Measurements from ENCODE around the gene VPS13D.

The VPS13D gene

DNA sequence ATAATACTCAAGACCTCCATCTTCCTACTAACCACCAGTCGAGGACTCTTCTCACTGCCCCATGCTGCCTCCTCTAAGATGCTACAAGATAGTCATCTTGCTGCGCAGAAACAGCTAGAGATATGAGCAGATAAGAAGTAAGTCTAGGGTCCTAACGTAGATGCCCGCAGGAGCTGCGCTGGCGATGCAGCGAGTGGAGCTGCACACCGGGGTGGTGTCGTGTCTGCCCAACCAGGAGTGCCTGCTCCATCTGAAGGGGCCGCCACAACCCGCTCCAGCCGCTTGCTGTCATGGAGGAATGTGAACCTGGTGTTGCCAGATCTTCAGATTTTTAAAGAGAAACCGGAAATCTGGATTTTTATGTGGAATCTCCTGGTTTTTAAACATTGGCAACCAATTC is 175.1 kb downstream of the VPS13D start:
- DNase-seq: no peak

DNA sequence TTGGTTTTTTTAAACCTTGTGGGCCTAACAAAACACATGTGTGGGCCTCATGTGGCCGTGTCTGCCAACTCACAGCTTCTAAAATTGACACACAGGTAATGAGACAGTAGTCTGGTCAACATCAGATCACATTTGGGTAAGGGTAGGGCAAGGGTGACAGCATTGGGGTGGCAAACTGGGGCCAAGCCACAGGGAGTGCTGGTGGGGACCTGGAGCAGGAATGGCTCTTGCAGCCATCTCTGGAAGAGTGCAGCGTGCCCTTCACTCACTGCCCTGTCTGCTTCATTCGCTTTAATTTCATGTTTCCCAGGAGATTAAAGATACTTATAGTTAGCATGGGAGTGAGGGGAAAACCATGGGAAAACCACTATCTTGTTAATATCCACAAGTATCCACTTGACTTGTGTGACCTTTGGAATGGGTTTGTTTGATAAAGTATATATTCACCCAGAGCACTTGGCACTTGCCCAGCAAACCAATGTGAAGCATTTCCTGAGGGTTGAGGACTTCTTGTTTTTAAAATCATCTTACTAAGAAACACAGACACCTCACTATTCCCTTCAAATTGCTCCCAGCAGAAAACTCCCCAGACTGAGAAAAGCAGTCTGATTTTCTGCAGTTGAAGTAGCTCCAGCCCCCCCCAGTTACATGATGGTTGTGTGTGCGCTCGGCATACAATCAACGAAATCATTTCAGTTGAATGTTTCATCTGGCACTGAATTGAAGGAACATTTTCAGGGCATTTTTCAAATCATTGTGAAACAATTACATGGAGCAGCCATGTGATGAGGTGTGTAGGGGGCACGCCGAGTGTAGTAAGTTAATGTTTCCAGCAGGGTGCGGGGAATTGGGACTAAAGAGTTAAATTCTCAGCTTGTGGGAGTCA is 175.7 kb downstream of the VPS13D start:
- DNase-seq: no peak

DNA sequence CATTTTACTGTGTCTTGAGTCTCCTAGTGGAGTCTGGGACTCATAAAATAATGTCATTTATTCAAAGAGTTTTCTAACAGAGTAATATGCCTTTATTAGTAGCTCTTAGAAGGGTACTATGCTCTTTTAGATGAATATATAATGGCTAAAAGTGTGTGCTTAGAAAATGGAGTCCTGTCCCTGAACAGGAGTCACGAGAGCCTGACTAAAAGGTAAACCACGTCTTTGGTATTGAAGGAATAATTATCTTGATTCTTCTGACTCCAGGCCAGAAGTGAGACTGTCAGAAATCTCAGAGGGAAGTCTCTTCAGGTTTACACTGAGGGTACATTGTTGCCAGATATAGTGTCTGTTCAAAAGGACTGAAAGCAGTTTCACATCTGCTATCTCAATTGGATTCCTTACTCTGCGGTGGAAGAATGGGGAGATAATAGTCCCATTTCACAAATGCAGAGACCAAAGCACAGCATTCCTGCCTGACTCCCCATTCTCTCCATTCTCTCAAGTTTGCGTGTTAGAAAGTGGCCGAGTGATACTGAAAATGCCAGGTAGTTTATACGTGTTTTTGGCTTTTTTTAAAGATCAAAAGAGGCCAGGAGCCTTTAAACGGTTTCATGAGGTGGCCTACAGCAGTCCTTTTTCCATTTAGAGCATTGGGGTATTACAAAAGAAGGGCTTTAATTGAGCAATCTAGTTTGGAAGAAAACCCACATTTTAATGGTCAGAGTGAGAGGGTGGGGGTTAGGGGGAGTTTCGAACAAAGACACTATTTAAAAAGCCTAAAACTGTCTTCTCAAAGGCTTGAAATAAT is 176.6 kb downstream of the VPS13D start:
- peak in 1 of 58 donors; percentile 8 for DNase-seq

DNA sequence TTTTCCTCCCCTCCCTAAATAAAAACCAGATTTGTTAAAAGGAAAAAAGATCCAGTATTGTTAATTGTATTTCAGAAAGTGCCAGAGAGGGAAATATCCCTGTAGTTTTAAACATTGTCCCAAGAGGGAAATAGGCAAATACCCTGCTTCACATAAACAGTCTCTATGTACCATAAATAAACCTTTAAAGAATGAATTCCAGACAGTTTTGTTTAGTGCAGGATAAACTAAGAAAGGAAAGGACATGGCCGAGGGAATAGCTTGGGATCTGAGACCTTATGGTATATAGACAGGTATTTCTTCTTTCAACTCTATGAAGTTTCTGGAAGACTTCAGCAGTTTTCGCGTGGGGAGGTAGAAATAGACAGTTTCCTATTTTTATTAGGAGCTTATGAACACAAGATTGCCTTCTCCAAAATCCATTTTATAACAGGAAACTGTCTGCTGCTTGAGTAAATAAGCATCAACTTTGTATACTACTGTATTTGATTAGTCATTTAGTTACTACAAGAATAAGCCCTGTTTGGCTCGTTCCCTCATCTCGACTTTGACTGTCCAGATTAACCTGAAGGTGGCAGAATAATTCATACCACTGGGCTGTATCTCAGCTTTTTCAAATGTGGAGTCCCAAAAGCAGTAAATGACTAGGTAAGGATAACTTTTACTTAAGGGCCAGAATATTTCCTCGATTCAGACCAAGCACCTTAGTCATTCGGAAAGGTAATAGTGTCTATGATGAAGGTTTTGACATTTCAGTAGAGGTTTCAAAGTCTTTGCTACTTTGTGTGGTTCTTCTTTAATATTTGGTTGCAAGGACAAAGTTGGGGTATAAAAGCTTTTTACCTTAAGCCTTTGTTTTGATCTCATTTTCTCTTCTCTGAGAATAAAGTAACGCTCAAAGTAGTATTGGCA is 177.5 kb downstream of the VPS13D start:
- DNase-seq: peak in 1 of 58 donors; percentile 34

DNA sequence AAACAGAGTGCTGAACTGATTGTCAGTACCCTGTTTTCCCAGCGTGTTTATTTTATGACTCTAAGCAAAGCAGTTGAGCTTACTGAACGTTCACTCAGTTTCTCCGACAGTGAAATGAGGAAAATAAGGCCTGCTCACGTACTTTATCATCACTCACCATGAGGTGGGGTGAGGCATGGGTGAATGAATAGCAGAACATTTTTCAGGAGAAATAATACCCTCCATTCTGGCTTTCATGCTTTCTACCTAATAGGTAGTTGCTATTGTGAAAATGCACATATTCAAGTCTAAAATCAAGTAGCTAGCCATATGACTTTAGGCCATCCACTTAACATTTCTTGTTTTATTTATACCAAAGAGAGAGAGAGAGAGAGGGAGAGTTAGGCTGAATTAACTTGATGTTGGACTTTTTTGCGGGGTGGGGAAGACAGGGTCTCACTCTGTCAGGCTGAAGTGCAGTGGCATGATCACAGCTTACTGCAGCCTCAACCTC is 178.2 kb downstream of the VPS13D start:
- DNase-seq: no peak

DNA sequence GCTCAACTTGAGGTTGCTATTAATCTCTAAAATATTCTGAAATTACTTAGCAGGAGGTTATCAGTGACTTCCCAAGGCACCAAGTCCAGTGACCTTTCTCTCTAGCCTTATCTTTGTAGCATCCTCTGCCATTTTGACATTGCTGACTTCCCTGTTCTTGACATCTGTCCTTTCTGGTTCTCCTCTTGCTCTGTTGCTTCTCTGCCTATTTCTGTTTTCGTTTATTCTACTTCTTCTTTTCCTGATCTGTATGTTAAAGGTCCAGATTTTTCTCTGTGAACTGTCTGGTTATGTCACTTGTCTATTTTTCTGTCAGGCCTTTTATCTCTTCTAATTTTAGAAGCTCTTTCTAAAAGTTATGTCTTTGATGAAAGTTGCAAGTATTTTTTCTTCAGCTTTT is 178.8 kb downstream of the VPS13D start:
- no peak for DNase-seq

- peak in 2 of 58 donors; percentile 15 to 29 for DNase-seq
These were observed 179.9 kb downstream of the VPS13D start for GRCh38 chr1:12409681-12410080.

DNA sequence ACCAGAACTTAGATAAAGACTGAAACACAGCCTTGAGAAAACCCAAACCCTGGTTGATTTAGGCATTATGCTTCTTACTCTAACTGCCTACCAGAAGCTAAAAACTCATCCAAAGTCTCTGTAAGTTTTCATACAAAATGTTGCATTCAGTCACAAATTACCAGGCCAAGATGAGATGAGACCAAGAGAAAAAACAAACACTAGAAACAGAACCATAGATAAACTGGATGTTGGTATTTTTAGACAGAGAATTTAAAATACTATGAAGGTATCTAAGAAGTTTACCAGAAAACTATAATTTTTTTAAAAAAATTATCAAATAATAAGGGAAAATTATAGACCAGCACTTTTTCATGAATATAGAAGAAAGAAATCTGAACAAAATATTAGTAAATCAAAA is 180.5 kb downstream of the VPS13D start:
- no peak for DNase-seq

GRCh38 chr1:12411098-12411497 is 181.3 kb downstream of the VPS13D start:
- DNase-seq: no peak

DNA sequence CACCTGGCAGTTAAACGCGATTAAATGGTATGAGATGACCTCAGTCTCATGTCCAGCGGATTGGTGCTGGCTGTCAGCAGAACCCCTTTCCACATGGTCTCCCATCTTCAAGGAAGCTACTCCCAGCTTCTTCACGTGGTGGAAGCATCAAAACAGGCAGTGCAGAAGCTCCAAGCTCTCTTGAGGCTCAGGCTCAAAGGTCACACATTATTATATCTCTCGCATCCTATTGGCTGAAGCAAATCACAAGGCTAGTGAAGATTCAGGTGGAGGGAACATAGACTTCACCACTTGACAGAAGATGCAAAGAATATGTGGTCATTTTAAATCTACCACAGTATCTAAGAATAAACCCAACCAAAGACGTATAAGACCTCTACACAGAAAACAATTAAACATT is 181.9 kb downstream of the VPS13D start:
- no peak for DNase-seq

DNA sequence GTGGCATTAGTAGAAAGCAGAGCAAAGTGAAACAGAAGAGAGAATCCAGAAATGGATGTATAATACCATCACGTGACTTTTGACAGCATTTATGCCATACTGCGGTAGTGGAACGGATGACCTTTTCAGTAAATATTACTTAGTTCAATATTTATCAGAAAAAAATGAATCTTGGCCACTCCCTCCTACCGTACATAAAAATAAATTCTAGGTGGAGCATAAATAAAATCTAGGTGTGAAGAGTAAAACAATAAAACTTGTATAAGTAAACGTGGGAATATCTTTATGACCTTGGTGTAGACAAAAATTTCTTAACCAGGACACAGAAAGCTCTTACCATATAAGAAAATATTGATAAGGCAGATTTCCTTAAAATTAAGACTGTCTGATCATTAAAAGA is 182.6 kb downstream of the VPS13D start:
- no peak for DNase-seq

- no peak for DNase-seq
These were observed 184.0 kb downstream of the VPS13D start for GRCh38 chr1:12413664-12414410.

DNA sequence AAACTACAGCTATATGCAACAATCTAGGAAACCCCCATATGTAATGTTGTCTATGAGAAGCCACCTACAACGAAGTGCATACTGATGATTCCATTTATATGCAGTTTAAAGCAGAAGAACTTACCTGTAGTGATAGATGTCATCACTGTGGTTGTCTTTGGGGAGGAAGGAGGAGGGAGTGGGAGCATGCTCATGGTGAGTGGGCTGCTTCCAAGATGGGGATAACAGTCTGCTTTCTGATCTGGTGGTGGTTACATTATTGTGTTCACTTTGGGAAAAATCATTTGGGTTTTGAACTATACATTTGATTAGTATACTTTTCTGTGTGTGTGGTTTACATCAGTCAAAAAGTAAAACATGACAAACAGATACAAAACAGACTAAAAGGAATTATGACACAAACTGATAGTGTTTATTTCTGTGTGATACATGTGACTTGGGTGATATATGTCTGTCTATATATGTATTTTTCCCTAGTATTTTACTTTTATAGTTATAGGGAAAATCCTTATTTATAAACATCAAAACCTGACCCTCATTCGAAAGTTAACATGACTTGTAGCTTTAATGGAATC is 184.7 kb downstream of the VPS13D start:
- no peak for DNase-seq

GRCh38 chr1:12415038-12415466 is 185.2 kb downstream of the VPS13D start:
- DNase-seq: no peak

DNA sequence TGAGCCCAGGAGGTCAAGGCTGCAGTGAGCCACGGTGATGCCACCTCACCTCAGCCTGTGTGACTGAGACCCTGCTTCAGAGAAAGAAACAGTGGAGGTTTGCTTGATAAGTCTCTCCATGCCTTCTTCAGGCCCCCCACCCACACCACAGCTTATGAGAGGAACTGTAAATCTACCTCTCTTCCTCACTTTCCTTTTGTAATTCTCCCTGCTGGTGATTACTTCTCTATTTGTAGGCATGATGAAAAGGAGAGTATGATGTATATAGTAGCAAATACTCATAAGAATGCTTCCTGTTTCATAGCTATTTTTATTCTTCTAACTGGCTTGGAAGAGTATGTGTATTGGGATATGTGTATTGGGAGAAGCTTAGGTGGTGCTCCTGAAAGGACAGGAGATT is 186.3 kb downstream of the VPS13D start:
- no peak for DNase-seq

GRCh38 chr1:12416744-12417143 is 186.9 kb downstream of the VPS13D start:
- DNase-seq: no peak

GRCh38 chr1:12417389-12417788 is 187.6 kb downstream of the VPS13D start:
- DNase-seq: no peak

DNA sequence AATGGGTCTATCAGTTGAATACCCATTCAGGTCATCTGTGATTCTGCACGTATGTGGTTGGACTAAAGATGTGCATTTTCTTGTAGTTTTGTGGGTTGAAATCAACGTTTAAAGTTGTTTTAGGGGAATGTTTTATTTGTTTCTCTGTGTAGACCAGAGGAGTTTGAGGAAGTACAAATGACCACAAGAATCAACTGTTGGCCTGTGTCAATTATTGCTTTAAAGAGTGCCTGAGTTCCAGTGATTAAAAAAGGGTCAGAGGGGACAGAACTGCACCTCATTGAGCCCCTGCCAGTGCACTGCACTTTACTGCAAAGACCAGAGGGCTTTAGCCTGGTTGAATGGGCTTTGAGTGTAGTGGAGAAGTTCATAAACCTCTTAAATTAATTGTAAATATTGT is 190.3 kb downstream of the VPS13D start:
- no peak for DNase-seq

GRCh38 chr1:12422488-12422887 is 192.7 kb downstream of the VPS13D start:
- DNase-seq: no peak

DNA sequence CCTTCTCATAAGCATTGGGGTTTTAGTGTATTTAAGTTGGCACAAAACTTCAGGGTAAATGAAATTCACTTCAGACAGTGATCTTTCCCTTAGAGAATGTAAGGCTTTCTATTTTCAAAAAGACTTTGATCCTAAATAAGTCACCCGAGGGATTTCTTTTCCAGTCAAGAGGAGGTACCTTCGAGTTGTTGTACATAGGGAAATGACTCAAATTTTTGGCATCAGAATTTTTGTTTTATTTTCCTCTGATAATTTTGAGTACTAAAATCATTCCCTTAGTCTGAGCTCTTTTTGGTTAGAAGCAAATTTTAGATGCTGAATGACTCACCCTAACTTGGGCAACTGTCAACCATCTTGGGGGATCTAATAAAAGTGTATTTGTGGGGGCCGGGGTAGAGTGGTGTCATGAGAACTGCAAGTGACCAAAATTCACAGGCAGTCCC is 194.3 kb downstream of the VPS13D start:
- no peak for DNase-seq

All from anterior cingulate cortex (tissue), 58 donors.